Testis (tissue), 3 donors: Measurements from ENCODE around the gene RPAP3. TPM values are rescaled to one million over a fixed set of nuclear protein-coding genes. Genes with fewer than 3 reads are reported as not detected.

Experiments used
- DNase-seq: peaks from one replicate; pipeline ENCODE4 v3.0.0-alpha.2; 2019
- H3K27ac ChIP-seq, 2 donors: fragments of 200-600 bp; sonication (generic); one replicate each; pipeline ENCODE4 v1.5.1; 2019
- H3K27me3 ChIP-seq: fragments of 200-600 bp; sonication (generic); one replicate; pipeline ENCODE4 v1.5.1; 2019
- H3K36me3 ChIP-seq: fragments of 200-600 bp; sonication (generic); one replicate; pipeline ENCODE4 v1.5.1; 2017; ENCODE audit warnings: low read depth; ENCODE audit errors: missing control alignments
- H3K4me1 ChIP-seq: fragments of 200-600 bp; sonication (generic); one replicate; pipeline ENCODE4 v1.5.1; 2019
- H3K4me3 ChIP-seq, 2 donors: fragments of 200-600 bp; sonication (generic); one replicate each; pipeline ENCODE4 v1.5.1; 2017 to 2019
- H3K9me3 ChIP-seq: fragments of 200-600 bp; sonication (generic); one replicate; pipeline ENCODE4 v1.5.1; 2017
- POLR2A ChIP-seq: fragments of 450-650 bp; IDR thresholded peaks from one replicate; pipeline ENCODE4 v1.6.1; 2017; ENCODE audit warnings: antibody characterized with exemption, mild to moderate bottlenecking, moderate library complexity
- WGBS, 2 donors: methylation state at CpG; one replicate each; pipeline ENCODE4 v1.1.5; 2018; 5-methylcytosine and 5-hydroxymethylcytosine counted together
- intact Hi-C: fragments of 100-400 bp; cut with DNase I; formaldehyde crosslinking; loops from one replicate; pipeline ENCODE4 v1.15.1; 2023; ENCODE audit warnings: low total_unique reads
- polyA plus RNA-seq: library from polyadenylated mRNA; stranded (reverse); fragments of 350-450 nt; fragmentation: Illumina TruSeq; extraction: RNeasy Lipid Tissue Mini Kit (QIAGEN cat#74804); gene quantifications from one replicate; pipeline ENCODE4 v1.2.3, GENCODE V29; 2014; ENCODE audit warnings: low read depth, low replicate concordance; ENCODE audit not compliant: insufficient read depth
- total RNA-seq, 2 donors: library from RNA; depleted of rRNA; stranded (reverse); fragments of >200 nt; gene quantifications; one replicate each; pipeline ENCODE4 v1.2.3, GENCODE V29; 2016
- TF ChIP-seq, protein P1 (sequence below), 3 experiments: fragments of 450-650 bp in 2 of 3; fragments of 200-600 bp in 1 of 3; sonication (generic) in 1 of 3; IDR thresholded peaks; one replicate each; pipeline ENCODE4 v1.5.1; 2016 to 2019; ENCODE audit warnings: antibody characterized with exemption in 3 of 3, mild to moderate bottlenecking in 2 of 3, moderate library complexity in 1 of 3

RPAP3 gene
- total and polyA plus RNA-seq, 3 donors from 2014 or later = 12.7 to 32.3 (median 25.0) TPM

DNA sequence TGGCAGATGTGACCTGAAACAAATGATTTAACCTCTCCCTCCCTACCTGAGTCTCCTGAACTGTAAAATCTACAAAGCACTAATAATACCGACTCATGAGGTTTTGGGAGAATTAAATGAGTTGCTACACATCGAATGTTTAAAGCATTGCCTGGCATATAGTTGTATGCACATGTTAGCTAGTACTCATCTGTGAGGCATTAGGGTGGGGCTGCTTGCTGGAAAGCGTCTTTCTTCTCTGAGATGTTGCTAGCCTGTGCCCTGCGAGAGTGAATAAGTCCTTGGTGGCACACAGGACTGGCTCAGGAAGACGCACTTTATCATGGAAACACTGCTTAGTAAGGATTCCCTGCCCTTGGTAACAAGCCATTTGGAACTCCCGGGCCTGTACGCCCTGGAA, 46.7 kb upstream of the RPAP3 start:
- Histone ChIP-seq H3K36me3 (no peaks in the 10 kb centered on the region), H3K4me3 (no peak overlapping the region), H3K4me1 (peaks cover 33% of the 10 kb centered on the region), H3K27ac (peak overlapping the region; percentile 10 to 63), H3K27me3 (no peaks in the 10 kb centered on the region), H3K9me3 (no peaks in the 10 kb centered on the region)
- intact Hi-C loops = no loop called here
- WGBS, 2 donors = 59 to 75% methylated on average over 7 of the region's 7 CpGs
- DNase-seq = no peak
- no peak for TF ChIP-seq POLR2A
- TF ChIP-seq, protein P1, sequence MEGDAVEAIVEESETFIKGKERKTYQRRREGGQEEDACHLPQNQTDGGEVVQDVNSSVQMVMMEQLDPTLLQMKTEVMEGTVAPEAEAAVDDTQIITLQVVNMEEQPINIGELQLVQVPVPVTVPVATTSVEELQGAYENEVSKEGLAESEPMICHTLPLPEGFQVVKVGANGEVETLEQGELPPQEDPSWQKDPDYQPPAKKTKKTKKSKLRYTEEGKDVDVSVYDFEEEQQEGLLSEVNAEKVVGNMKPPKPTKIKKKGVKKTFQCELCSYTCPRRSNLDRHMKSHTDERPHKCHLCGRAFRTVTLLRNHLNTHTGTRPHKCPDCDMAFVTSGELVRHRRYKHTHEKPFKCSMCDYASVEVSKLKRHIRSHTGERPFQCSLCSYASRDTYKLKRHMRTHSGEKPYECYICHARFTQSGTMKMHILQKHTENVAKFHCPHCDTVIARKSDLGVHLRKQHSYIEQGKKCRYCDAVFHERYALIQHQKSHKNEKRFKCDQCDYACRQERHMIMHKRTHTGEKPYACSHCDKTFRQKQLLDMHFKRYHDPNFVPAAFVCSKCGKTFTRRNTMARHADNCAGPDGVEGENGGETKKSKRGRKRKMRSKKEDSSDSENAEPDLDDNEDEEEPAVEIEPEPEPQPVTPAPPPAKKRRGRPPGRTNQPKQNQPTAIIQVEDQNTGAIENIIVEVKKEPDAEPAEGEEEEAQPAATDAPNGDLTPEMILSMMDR (IDR thresholded peaks at IDR 0.05) = no peak

DNA sequence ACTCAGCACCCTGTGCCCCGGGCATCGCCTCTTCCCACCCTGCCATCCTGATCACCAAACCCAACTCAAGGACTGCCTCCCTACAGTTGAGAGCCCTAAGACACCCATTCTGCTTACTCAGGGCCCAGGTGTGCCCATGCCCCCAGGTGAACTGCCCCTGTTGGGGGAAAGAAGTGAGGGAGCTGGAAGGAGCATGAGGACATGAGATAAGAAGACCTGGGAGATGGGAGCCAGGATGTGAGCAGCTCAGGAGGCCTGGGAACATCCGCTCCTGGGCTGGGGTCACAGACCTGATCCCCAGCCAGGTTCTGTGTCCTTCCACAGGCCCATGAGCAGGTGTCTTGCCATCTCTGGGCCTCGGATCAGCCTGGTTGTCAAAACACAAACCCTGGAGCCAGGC, 46.3 kb upstream of the RPAP3 start:
- intact Hi-C loops = no loop called here
- Histone ChIP-seq H3K27me3 (no peaks in the 10 kb centered on the region), H3K4me3 (no peak overlapping the region), H3K9me3 (no peaks in the 10 kb centered on the region), H3K36me3 (no peaks in the 10 kb centered on the region), H3K27ac (no peak overlapping the region), H3K4me1 (peaks cover 29% of the 10 kb centered on the region)
- WGBS, 2 donors = 88 to 90% methylated on average over 2 to 4 of the region's 4 CpGs
- no peak for DNase-seq
- no peak for TF ChIP-seq POLR2A
- TF ChIP-seq, protein P1 (IDR thresholded peaks at IDR 0.05) = no peak

DNA sequence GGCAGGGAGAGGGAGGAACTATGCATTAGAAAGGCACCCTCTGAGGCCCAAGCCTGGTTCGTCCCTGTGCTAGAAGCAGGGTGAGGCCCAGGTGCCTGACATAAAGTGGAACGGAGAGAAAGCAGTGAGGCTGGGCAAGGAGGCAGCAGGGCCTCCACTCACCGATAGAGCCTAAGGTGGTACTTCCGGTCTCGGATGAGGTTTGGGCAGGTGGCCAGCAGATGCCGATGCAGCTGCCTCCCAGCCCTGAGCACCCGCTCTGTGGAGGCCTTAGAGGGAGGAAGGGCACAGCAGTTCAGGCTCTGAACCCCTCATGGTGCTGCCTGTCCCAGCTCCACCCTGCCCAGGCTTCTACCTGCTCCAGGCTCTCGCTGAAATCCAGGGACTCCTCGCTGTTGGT, 45.7 kb upstream of the RPAP3 start:
- no peaks in the 10 kb centered on the region for H3K36me3 ChIP-seq
- TF ChIP-seq, protein P1 (IDR thresholded peaks at IDR 0.05) = no peak
- TF ChIP-seq POLR2A = no peak
- DNase-seq = no peak
- peaks cover 29% of the 10 kb centered on the region for H3K4me1 ChIP-seq
- WGBS, 2 donors = 80 to 83% methylated on average over 7 to 8 of the region's 9 CpGs
- H3K27me3 ChIP-seq = no peaks in the 10 kb centered on the region
- H3K27ac ChIP-seq = no peak overlapping the region
- no peak overlapping the region for H3K4me3 ChIP-seq
- intact Hi-C loops = no loop called here
- H3K9me3 ChIP-seq = no peaks in the 10 kb centered on the region

DNA sequence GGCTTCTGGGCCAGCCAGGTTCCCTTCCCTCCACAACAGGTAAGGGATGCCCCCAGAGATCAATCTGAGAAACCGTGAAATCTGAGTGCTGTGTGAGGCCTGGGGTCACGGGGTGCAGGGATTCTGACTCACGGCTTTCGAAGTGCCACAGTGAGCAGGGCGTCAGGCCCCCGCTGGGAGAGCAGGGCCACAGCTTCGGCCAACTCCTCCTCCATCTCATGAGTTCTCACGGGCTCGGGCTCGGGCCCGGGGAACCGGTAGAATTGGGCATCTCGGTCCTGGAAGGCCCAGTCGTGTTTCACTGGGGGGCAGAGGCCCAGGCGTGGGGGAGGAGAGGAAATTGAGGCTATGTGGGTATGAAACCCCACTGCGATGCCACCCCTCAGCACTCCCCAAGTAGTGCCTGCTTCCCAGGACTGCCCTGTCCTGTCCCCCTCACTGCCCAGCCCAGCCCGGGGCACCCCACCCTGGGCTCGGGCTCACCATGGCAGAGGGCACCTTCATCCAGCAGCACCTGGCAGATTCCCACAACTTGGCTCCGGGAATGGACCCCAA, 45.2 kb upstream of the RPAP3 start:
- WGBS, 2 donors = 78 to 88% methylated on average over 4 to 19 of the region's 19 CpGs
- no peaks in the 10 kb centered on the region for H3K9me3 ChIP-seq
- no peaks in the 10 kb centered on the region for H3K36me3 ChIP-seq
- TF ChIP-seq, protein P1 (IDR thresholded peaks at IDR 0.05) = no peak
- TF ChIP-seq POLR2A = no peak
- H3K27ac ChIP-seq = no peak overlapping the region
- H3K4me3 ChIP-seq = no peak overlapping the region
- intact Hi-C loops = no loop called here
- H3K27me3 ChIP-seq = no peaks in the 10 kb centered on the region
- peaks cover 29% of the 10 kb centered on the region for H3K4me1 ChIP-seq
- no peak for DNase-seq

DNA sequence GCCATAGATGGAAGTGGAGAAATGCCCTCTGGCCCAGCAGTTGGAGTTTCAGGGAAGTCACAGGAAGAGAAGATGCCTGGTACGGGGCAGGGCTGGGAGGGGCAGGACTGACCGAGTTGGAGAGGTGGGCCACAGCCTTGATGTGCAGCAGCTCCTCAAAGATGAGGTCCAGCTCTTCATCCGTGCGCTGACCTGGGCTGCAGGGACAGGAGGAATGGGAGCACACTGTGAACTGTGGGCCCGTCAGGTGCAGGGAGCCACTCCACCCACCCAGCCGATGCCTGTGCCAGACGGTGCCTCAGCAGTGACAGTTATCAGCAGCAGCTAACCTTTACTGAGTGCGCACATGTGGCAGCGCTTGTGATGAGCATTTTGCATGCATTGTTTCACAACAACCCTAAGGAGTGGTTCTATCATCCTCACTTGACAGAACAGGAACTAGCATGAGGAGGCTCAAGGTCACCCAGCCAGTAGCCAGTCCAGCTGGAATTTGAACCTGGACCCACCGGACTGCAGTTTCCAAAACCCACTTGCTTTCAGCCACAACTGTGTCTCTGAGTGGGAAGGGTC, 44.5 kb upstream of the RPAP3 start:
- intact Hi-C loops = no loop called here
- WGBS, 2 donors = 68 to 86% methylated on average over 4 to 10 of the region's 10 CpGs
- Histone ChIP-seq H3K9me3 (no peaks in the 10 kb centered on the region), H3K4me3 (no peak overlapping the region), H3K36me3 (no peaks in the 10 kb centered on the region), H3K4me1 (peaks cover 23% of the 10 kb centered on the region), H3K27me3 (no peaks in the 10 kb centered on the region), H3K27ac (no peak overlapping the region)
- TF ChIP-seq, protein P1 (IDR thresholded peaks at IDR 0.05) = no peak
- TF ChIP-seq POLR2A = no peak
- DNase-seq = no peak
